Loucy (cell line): ENCODE data around the gene SDS.

ENCODE experiments used
- H2AFZ ChIP-seq: fragments of 200-600 bp; sonication (generic); 2 replicates; pipeline ENCODE4 v1.6.0; 2016; ENCODE audit warnings: antibody characterized with exemption, mild to moderate bottlenecking, low read length, moderate library complexity
- H3F3A ChIP-seq: fragments of 200-600 bp; 2 replicates; pipeline ENCODE4 v1.6.0; 2016; ENCODE audit warnings: antibody characterized with exemption, low read depth, mild to moderate bottlenecking
- H3K27me3 ChIP-seq: fragments of 200-600 bp; sonication (generic); 2 replicates; pipeline ENCODE4 v1.6.1; 2014; ENCODE audit warnings: low read length, mild to moderate bottlenecking; ENCODE audit not compliant: insufficient read depth, poor library complexity, severe bottlenecking
- H3K36me3 ChIP-seq: fragments of 200-600 bp; sonication (generic); 2 replicates; pipeline ENCODE4 v1.6.1; 2016; ENCODE audit warnings: low read length; ENCODE audit not compliant: insufficient read depth
- H3K4me1 ChIP-seq: fragments of 200-600 bp; sonication (generic); 2 replicates; pipeline ENCODE4 v1.5.1; 2014; ENCODE audit warnings: low read length, mild to moderate bottlenecking; ENCODE audit not compliant: insufficient read depth, poor library complexity, severe bottlenecking
- H3K4me2 ChIP-seq: fragments of 200-600 bp; sonication (generic); 2 replicates; pipeline ENCODE4 v1.6.0; 2014; ENCODE audit warnings: antibody characterized with exemption, low read length, low read depth, mild to moderate bottlenecking; ENCODE audit not compliant: poor library complexity, severe bottlenecking
- H3K4me3 ChIP-seq: fragments of 200-600 bp; sonication (generic); 2 replicates; pipeline ENCODE4 v1.5.1; 2014; ENCODE audit warnings: low read length, mild to moderate bottlenecking, mixed read lengths; ENCODE audit not compliant: poor library complexity, severe bottlenecking
- H3K79me2 ChIP-seq: fragments of 200-600 bp; sonication (generic); 2 replicates; pipeline ENCODE4 v1.6.1; 2014; ENCODE audit warnings: low read length; ENCODE audit not compliant: insufficient read depth
- H3K9ac ChIP-seq: fragments of 200-600 bp; sonication (generic); 2 replicates; pipeline ENCODE4 v1.6.0; 2014; ENCODE audit warnings: mild to moderate bottlenecking, low read depth, low read length, moderate library complexity; ENCODE audit not compliant: poor library complexity, severe bottlenecking
- H3K9me2 ChIP-seq: fragments of 200-600 bp; sonication (generic); replicated peaks from 2 replicates; pipeline ENCODE4 v1.6.1; 2016; ENCODE audit warnings: low read depth, low read length, mixed read lengths
- H3K9me3 ChIP-seq: fragments of 200-600 bp; sonication (generic); 2 replicates; pipeline ENCODE4 v1.6.1; 2014; ENCODE audit warnings: mild to moderate bottlenecking, antibody characterized with exemption, low read length, low read depth; ENCODE audit not compliant: insufficient read depth
- H4K20me1 ChIP-seq: fragments of 200-600 bp; sonication (generic); 2 replicates; pipeline ENCODE4 v1.6.0; 2014; ENCODE audit warnings: antibody characterized with exemption, low read length, mild to moderate bottlenecking; ENCODE audit not compliant: insufficient read depth, poor library complexity, severe bottlenecking
- CTCF ChIP-seq: fragments of 200-600 bp; sonication (generic); conservative IDR thresholded peaks from 2 replicates; pipeline ENCODE4 v1.5.1; 2014; ENCODE audit warnings: mild to moderate bottlenecking, antibody characterized with exemption, low read length
- EZH2phosphoT487 ChIP-seq: fragments of 200-600 bp; IDR thresholded peaks from 2 replicates; pipeline ENCODE4 v1.6.1; 2018; ENCODE audit warnings: antibody characterized with exemption, mild to moderate bottlenecking, moderate library complexity, borderline replicate concordance

Gene SDS

GRCh38 chr12:113437729-113438100, 34.0 kb upstream of the SDS start:
- H3K9ac ChIP-seq: no peak overlapping the region
- TF ChIP-seq CTCF (no peak), EZH2phosphoT487 (no peak)
- no peak overlapping the region for H3K4me3 ChIP-seq
- H3K36me3 ChIP-seq: no peaks in the 10 kb centered on the region
- no peaks in the 10 kb centered on the region for H3K79me2 ChIP-seq
- no peak overlapping the region for H2AFZ ChIP-seq
- H3F3A ChIP-seq: no peaks in the 10 kb centered on the region
- no peaks in the 10 kb centered on the region for H4K20me1 ChIP-seq
- no peaks in the 10 kb centered on the region for H3K9me3 ChIP-seq
- H3K27me3 ChIP-seq: no peaks in the 10 kb centered on the region
- no peaks in the 10 kb centered on the region for H3K4me1 ChIP-seq
- no peaks in the 10 kb centered on the region for H3K9me2 ChIP-seq
- H3K4me2 ChIP-seq: no peak overlapping the region

- Histone ChIP-seq H3K4me3 (no peak overlapping the region), H3K27me3 (no peaks in the 10 kb centered on the region), H3F3A (no peaks in the 10 kb centered on the region), H3K4me1 (no peaks in the 10 kb centered on the region), H3K9me3 (no peaks in the 10 kb centered on the region), H4K20me1 (no peaks in the 10 kb centered on the region), H2AFZ (no peak overlapping the region), H3K4me2 (no peak overlapping the region), H3K9ac (no peak overlapping the region), H3K36me3 (no peaks in the 10 kb centered on the region), H3K9me2 (no peaks in the 10 kb centered on the region), H3K79me2 (no peaks in the 10 kb centered on the region)
- TF ChIP-seq EZH2phosphoT487 (no peak), CTCF (no peak)
Observed at GRCh38 chr12:113436993-113437728, 33.5 kb upstream of the SDS start.

GRCh38 chr12:113436586-113436985, 32.9 kb upstream of the SDS start:
- Histone ChIP-seq H3K4me3 (no peak overlapping the region), H3K9me3 (no peaks in the 10 kb centered on the region), H3K4me1 (no peaks in the 10 kb centered on the region), H4K20me1 (no peaks in the 10 kb centered on the region), H3K79me2 (no peaks in the 10 kb centered on the region), H3K27me3 (no peaks in the 10 kb centered on the region), H3F3A (no peaks in the 10 kb centered on the region), H2AFZ (no peak overlapping the region), H3K9ac (no peak overlapping the region), H3K9me2 (no peaks in the 10 kb centered on the region), H3K4me2 (no peak overlapping the region), H3K36me3 (no peaks in the 10 kb centered on the region)
- TF ChIP-seq EZH2phosphoT487 (no peak), CTCF (no peak)
